Superior temporal gyrus (tissue), 1 donor: ENCODE results near the gene SLC18A3.

Experiments
- DNase-seq: peaks from one replicate; pipeline ENCODE4 v3.0.0-alpha.2; 2016; ENCODE audit errors: extremely low spot score

The SLC18A3 gene

DNA sequence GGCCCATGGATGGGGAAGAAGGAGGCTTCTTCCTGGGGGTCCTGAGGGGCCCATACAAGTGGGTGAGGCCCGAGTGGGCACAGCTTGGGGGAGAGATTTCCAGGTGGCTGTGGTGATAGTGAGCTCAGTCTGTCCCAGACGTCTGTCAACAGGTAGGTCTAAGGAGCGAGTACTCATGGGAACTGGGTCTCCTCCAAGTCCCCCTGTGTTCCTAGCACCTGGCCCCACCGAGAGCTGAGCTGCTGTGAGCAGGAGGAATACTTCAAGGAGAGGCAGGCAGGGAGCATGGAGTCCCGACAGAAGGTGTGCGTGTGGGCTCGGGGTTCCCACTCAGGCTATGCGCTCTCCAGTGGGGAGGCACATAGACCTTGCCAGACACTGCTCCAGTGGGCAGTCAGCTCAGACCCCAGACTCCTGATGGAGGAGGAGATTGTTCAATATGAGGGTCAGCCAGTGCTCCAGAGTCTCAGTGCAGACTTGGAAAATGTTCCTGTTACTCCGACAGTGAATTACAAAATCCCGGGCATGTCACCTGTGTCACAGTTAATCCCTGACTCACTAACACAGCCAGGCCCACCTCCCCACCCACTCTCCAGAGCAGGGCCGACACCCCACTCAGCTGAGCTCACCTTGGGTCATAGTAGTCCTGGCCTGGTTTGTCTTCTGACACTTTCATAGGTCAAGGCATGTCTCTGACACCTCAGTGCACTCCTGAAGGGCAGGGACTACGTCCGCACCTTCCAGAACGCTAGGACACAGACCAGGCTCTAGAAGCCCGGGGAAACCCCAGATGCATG is 41.1 kb downstream of the SLC18A3 start:
- no peak for DNase-seq

GRCh38 chr10:49651917-49652316 is 41.8 kb downstream of the SLC18A3 start:
- no peak for DNase-seq

DNA sequence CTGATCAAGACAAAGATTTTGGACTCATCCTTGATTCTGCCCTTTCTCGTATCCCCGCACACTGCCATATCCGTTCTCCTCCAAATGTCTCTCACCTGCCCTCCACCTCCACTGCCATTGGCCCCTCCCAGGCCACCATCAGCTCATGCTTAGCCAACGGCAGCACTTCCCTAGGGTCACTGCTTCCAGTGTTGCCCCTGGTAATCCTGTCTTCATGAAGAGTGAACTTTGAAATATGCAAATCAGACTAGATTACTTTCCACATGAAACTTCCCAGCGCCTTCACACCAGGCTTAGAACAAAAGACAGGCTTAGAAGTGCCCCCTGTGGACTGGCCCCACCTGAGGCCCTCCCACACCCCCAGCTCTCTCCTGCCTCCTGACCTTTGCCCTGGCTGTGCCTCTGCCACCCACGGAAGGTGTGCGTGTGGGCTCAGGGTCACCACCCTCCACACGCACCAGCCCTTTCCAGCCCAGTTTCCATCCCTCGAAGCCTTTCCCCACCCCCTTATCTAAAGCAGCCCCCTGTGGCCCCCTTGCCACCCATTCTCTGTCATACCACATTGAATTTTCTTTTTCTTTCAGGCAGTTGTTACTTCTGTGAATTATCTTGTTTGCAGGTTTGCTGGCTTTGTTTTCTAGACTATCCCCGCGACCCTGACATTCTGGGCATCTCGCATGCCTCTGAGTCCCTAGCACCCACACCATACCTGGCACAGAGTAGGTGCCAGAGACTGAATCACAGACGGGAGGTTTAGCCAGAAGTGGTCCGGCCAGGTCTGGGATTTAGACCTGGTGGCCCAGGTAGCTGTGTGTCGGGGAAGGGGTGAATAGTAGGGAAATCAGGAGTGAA is 42.5 kb downstream of the SLC18A3 start:
- no peak for DNase-seq

DNA sequence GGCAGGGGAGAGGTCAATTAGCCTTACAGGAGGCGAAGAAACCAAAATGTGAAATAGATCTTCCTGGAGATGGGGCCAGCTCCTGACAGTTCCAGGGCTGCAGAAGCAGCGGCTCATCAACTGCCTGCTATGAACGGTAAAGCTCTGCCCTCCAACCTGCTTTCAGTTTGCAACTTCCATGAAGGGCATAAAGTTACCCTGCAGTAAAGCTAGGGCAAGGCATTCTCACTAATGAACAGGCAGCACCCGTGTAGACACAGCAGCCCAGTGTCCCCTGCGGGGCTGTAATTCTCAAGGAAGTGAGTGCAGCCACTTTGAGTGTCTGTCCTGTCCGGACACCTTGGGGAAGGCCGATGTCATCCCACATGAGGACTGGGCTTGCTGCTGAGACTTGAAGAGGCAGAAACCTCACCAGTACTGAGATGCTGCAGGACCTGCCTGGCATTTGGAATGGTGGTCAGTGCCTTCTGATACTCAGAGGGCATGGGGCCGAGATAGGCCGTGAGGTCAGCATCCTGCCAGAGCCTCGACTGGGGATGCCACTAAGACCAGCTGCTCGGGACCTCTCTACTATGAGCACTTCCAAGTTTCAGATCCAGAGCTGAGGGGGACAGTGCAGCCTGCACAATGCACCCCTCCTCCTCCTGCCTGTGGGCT is 43.3 kb downstream of the SLC18A3 start:
- DNase-seq, result no peak

- DNase-seq, result no peak
Measured at GRCh38 chr10:49654036-49654693, 44.1 kb downstream of the SLC18A3 start.

DNA sequence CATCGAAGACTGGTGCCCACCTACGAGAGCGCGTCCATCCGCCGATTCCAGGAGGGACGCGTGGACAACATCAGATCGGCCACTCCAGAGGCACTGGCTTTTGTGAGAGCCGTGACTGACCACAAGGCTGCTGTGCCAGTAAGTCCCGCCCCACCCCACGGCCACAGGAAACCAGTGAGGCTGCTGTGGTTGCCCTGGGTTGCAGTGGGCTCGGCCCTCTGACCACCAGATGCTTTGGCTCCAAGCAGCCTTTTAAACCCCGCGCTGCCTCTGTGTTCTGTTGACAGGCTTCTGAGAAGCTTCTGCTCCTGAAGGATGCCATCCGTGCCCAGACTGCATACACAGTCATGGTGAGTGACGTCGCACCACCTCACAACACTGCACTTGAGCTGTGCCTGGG is 45.0 kb downstream of the SLC18A3 start:
- no peak for DNase-seq

GRCh38 chr10:49656845-49657493 is 46.9 kb downstream of the SLC18A3 start:
- DNase-seq, result no peak

GRCh38 chr10:49657606-49658005 is 47.5 kb downstream of the SLC18A3 start:
- DNase-seq, result no peak

DNA sequence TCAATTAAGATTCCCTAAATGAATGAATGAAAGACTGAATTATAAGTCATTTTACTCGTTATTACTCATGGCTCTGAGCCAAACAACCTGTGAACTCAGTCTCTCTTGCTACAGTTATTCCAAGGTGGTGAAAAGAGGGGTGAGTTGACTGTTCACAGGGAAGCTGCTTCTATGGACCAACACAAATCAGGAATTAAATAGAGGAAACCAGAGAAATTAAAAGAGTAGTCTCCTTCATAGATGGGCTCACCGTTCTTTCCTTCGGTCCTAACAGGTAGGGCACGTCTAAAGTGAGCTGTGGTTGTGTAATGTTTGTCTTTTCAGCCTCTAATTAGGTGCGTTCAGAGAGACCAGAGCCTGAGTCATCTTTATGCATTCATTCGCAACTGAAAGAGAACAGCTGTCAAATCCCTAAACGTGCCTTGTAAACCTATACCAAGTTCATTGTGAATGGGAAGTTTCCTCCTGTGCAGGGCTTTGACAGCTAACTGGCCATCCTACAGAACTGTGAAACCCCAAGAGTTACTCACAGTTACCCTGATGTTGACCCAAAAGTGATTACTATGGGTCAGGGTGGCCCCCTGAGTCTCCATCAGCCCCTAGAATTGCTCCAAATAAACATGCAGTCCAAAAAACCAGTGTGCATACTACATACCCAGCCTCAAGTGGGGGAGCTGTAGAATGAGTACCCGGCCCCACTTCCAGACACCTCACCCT is 51.2 kb downstream of the SLC18A3 start:
- DNase-seq, result no peak
